Measurements from ENCODE around the gene COX15.
"Not testable (repeated sequence)": the region's sequence is repeated elsewhere in the genome, so short reads cannot be mapped to it uniquely, and the experiment has no call there.

COX15 gene

GRCh38 chr10:99740260-99740659 is 8.3 kb upstream of the COX15 start:
- no peak for DNase-seq

- DNase-seq, result not testable (repeated sequence)
Measured at GRCh38 chr10:99734111-99734510, 2.2 kb upstream of the COX15 start.

- DNase-seq, result no peak
Measured at GRCh38 chr10:99733366-99733765, 1.4 kb upstream of the COX15 start.

- no peak for DNase-seq
Measured at GRCh38 chr10:99731306-99732032, 458 bp downstream of the COX15 start.

- no peak for DNase-seq
Measured at GRCh38 chr10:99730026-99730425, 1.9 kb downstream of the COX15 start.

- no peak for DNase-seq
Measured at GRCh38 chr10:99720387-99720786, 11.5 kb downstream of the COX15 start.

- DNase-seq, result no peak
Measured at GRCh38 chr10:99714446-99714845, 17.5 kb downstream of the COX15 start.

GRCh38 chr10:99711129-99711719 is 20.7 kb downstream of the COX15 start:
- DNase-seq, result no peak

GRCh38 chr10:99709480-99710229 is 22.3 kb downstream of the COX15 start:
- DNase-seq, result no peak

GRCh38 chr10:99708428-99709012 is 23.4 kb downstream of the COX15 start:
- no peak for DNase-seq

- DNase-seq, result no peak
Measured at GRCh38 chr10:99700649-99701048, 31.3 kb downstream of the COX15 start.

- no peak for DNase-seq
Measured at GRCh38 chr10:99698504-99699080, 33.3 kb downstream of the COX15 start.

GRCh38 chr10:99695761-99696160 is 36.2 kb downstream of the COX15 start:
- DNase-seq, result no peak

- no peak for DNase-seq
Measured at GRCh38 chr10:99693933-99694583, 37.9 kb downstream of the COX15 start.

- DNase-seq, result no peak
Measured at GRCh38 chr10:99689461-99689860, 42.5 kb downstream of the COX15 start.

GRCh38 chr10:99685597-99685967 is 46.3 kb downstream of the COX15 start:
- no peak for DNase-seq

- no peak for DNase-seq
Measured at GRCh38 chr10:99682752-99683151, 49.2 kb downstream of the COX15 start.
